C4-2B (cell line): ENCODE data around the gene NPTXR.

Experiments used
- ZFX ChIP-seq: fragments of 450-650 bp; IDR thresholded peaks from 2 replicates; pipeline ENCODE4 v1.6.1; 2017
- TF ChIP-seq, protein P1 (sequence below): fragments of 450-650 bp; conservative IDR thresholded peaks from 2 replicates; pipeline ENCODE4 v1.5.1; 2017; ENCODE audit warnings: mild to moderate bottlenecking

DNA sequence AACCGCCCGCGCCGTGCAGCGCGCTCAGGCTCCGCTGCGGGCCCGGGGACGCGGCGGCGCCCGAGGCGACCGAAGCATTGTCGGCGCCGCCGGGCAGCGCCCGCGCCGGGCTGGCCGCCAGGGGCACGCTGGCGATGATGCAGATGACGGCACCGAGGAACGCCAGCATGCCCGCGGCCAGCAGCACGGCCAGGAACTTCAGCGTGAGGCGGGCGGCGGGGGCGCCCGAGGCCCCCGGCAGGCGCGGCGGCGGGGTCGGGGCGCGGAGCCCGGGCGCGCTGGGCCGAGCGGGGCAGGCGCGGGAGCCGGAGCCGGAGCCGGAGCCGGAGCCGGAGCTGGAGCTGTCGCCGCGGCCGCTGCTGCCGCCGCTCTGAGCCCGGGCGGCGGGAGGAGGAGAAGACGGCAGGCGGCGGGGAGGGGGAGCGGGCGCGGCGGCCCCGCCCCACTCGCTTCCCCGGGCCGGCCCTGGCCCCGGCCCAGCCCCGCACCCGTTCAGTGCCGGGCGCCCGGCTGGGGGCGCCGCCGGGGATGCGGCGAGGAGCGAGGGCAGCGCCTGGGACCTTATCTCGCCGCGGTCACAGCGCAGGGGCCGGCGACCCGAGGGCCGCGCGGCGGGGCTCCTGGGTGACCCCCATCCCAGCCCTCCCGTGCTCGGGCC lies at the start of gene NPTXR:
- TF ChIP-seq, protein P1, sequence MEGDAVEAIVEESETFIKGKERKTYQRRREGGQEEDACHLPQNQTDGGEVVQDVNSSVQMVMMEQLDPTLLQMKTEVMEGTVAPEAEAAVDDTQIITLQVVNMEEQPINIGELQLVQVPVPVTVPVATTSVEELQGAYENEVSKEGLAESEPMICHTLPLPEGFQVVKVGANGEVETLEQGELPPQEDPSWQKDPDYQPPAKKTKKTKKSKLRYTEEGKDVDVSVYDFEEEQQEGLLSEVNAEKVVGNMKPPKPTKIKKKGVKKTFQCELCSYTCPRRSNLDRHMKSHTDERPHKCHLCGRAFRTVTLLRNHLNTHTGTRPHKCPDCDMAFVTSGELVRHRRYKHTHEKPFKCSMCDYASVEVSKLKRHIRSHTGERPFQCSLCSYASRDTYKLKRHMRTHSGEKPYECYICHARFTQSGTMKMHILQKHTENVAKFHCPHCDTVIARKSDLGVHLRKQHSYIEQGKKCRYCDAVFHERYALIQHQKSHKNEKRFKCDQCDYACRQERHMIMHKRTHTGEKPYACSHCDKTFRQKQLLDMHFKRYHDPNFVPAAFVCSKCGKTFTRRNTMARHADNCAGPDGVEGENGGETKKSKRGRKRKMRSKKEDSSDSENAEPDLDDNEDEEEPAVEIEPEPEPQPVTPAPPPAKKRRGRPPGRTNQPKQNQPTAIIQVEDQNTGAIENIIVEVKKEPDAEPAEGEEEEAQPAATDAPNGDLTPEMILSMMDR = no peak; the same call in 1 of the 2 replicates
- TF ChIP-seq ZFX = no peak
